Measurements from ENCODE around the gene PKDCC. TPM values are rescaled to one million over a fixed set of nuclear protein-coding genes. Genes with fewer than 3 reads are reported as not detected.
"Not testable (repeated sequence)": the region's sequence is repeated elsewhere in the genome, so short reads cannot be mapped to it uniquely, and the experiment has no call there.

The PKDCC gene
- total RNA-seq, 4 donors from 2014 or later = 34.1 to 244 (median 109) TPM

- H3K9me3 ChIP-seq = no peaks in the 10 kb centered on the region
- intact Hi-C loops (cut with DNase I; ENCODE audit: low total_unique reads) = no loop called here
- TF ChIP-seq POLR2A (IDR thresholded peaks at IDR 0.05) (no peak), CTCF (IDR thresholded peaks at IDR 0.05) (no peak)
- H3K4me3 ChIP-seq = no peak overlapping the region
- H3K4me1 ChIP-seq = no peaks in the 10 kb centered on the region
- H3K27ac ChIP-seq = no peak overlapping the region
- DNase-seq = no peak
- H3K27me3 ChIP-seq = no peaks in the 10 kb centered on the region
- H3K36me3 ChIP-seq = no peaks in the 10 kb centered on the region
Observed at GRCh38 chr2:42030200-42030759, 17.5 kb upstream of the PKDCC start.

GRCh38 chr2:42030829-42031228 lies 17.0 kb upstream of the PKDCC start:
- intact Hi-C loops (cut with DNase I; ENCODE audit: low total_unique reads) = no loop called here
- H3K4me3 ChIP-seq = no peak overlapping the region
- H3K9me3 ChIP-seq = no peaks in the 10 kb centered on the region
- H3K27me3 ChIP-seq = no peaks in the 10 kb centered on the region
- H3K36me3 ChIP-seq = no peaks in the 10 kb centered on the region
- H3K4me1 ChIP-seq = no peaks in the 10 kb centered on the region
- DNase-seq = no peak
- no peak overlapping the region for H3K27ac ChIP-seq
- no peak for TF ChIP-seq POLR2A (IDR thresholded peaks at IDR 0.05)
- no peak for TF ChIP-seq CTCF (IDR thresholded peaks at IDR 0.05)

- H3K9me3 ChIP-seq = no peaks in the 10 kb centered on the region
- H3K36me3 ChIP-seq = no peaks in the 10 kb centered on the region
- no peaks in the 10 kb centered on the region for H3K4me1 ChIP-seq
- H3K4me3 ChIP-seq = no peak overlapping the region
- intact Hi-C loops (cut with DNase I; ENCODE audit: low total_unique reads) = no loop called here
- DNase-seq = no peak
- no peaks in the 10 kb centered on the region for H3K27me3 ChIP-seq
- H3K27ac ChIP-seq = no peak overlapping the region
- TF ChIP-seq CTCF (IDR thresholded peaks at IDR 0.05) = no peak
- no peak for TF ChIP-seq POLR2A (IDR thresholded peaks at IDR 0.05)
Observed at GRCh38 chr2:42031281-42032223, 16.3 kb upstream of the PKDCC start.

- DNase-seq = no peak
- Histone ChIP-seq H3K4me3 (no peak overlapping the region), H3K4me1 (no peaks in the 10 kb centered on the region), H3K36me3 (no peaks in the 10 kb centered on the region), H3K27ac (no peak overlapping the region), H3K27me3 (no peaks in the 10 kb centered on the region), H3K9me3 (no peaks in the 10 kb centered on the region)
- intact Hi-C loops (cut with DNase I; ENCODE audit: low total_unique reads) = no loop called here
- TF ChIP-seq POLR2A (IDR thresholded peaks at IDR 0.05) (no peak), CTCF (IDR thresholded peaks at IDR 0.05) (no peak)
Observed at GRCh38 chr2:42032224-42032620, 15.6 kb upstream of the PKDCC start.

GRCh38 chr2:42032745-42033144 lies 15.1 kb upstream of the PKDCC start:
- intact Hi-C loops (cut with DNase I; ENCODE audit: low total_unique reads) = no loop called here
- no peak for DNase-seq
- TF ChIP-seq POLR2A (IDR thresholded peaks at IDR 0.05) (no peak), CTCF (IDR thresholded peaks at IDR 0.05) (no peak)
- Histone ChIP-seq H3K27me3 (no peaks in the 10 kb centered on the region), H3K27ac (no peak overlapping the region), H3K36me3 (no peaks in the 10 kb centered on the region), H3K9me3 (no peaks in the 10 kb centered on the region), H3K4me3 (no peak overlapping the region), H3K4me1 (no peaks in the 10 kb centered on the region)

- H3K36me3 ChIP-seq; H3K9me3 ChIP-seq; DNase-seq; H3K4me1 ChIP-seq; H3K4me3 ChIP-seq; H3K27me3 ChIP-seq; intact Hi-C loops (cut with DNase I; ENCODE audit: low total_unique reads); H3K27ac ChIP-seq: not testable (repeated sequence)
Observed at GRCh38 chr2:42034096-42034495, 13.7 kb upstream of the PKDCC start.
